GM18498 (cell line): ENCODE results near the gene PPP1R8.
"Not testable (repeated sequence)": the region's sequence is repeated elsewhere in the genome, so short reads cannot be mapped to it uniquely, and the experiment has no call there.

Experiments used
- ATAC-seq: cut with Tn5 transposase; IDR thresholded peaks from one replicate; pipeline ENCODE4 v1.9.1; 2021; ENCODE audit warnings: mild to moderate bottlenecking, moderate library complexity; ENCODE audit not compliant: unreplicated experiment

PPP1R8 gene

DNA sequence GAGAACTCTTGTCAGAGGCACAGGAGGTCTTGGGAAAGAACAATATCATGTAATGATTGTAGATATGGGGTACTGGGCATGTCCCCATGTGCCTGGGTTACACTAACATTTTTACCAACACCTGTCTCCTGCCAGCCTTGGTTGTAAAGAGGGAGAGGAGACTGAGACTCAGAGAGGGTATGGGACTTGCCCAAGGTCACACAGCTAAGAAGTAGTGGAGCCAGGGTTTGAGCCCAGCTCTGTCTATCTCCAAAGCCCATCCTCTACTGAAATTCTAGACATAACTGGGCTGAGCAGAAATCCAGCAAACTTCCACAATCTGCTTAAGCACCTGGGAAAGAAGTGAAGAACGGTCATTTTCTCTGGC lies 39.1 kb downstream of the PPP1R8 start:
- no peak for ATAC-seq

DNA sequence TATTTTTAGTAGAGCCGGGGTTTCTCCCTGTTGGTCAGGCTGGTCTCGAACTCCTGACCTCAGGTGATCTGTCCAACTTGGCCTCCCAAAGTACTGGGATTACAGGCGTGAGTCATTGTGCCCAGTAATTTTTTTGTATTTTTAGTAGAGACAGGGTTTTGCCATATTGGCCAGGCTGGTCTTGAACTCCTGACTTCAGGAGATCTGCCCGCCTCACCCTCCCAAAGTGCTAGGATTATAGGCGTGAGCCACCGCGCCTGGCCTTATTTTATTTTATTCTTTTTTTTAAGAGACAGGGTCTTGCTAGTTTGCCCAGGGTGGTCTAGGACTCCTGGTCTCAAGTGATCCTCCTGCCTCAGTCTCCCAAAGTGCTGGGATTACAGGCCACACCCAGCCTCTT lies 40.5 kb downstream of the PPP1R8 start:
- ATAC-seq, result not testable (repeated sequence)

DNA sequence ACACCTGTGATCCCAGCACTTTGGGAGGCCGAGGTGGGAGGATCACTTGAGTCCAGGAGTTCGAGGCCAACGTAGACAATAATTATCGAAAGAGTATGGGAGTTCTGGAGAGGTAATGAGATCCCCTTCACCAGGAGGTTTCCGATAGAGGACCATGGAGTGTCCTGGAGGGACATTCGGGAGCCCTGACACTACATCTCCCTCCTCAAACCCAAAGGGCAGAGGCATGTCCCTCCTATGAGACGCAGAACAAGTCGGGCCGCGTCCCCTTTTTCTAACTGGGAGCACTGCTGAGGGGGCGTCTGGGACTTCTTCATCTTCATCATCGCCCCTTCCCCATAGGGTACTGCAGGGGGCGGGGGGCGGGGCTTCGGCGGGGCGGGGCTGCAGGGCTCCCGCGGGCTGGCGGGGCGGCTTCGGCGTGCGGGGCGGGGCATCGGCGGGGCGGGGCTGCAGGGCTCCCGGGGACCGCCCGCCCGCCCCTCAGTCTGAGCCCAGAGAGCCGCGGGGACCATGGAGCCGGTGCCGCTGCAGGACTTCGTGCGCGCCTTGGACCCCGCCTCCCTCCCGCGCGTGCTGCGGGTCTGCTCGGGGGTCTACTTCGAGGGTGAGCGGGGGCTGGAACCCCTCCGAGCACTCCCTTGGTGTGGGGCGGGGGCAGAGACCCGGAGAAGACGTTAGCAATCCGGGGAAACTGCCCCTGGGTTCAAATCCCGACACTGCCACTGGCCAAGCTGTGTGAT lies 41.6 kb downstream of the PPP1R8 start, which contains the start of gene THEMIS2:
TSS of gene THEMIS2 (plus strand) at position 486 of the 743 bp plus-strand sequence. CDS start at position 514, 28 bp downstream.
- ATAC-seq, result no peak

DNA sequence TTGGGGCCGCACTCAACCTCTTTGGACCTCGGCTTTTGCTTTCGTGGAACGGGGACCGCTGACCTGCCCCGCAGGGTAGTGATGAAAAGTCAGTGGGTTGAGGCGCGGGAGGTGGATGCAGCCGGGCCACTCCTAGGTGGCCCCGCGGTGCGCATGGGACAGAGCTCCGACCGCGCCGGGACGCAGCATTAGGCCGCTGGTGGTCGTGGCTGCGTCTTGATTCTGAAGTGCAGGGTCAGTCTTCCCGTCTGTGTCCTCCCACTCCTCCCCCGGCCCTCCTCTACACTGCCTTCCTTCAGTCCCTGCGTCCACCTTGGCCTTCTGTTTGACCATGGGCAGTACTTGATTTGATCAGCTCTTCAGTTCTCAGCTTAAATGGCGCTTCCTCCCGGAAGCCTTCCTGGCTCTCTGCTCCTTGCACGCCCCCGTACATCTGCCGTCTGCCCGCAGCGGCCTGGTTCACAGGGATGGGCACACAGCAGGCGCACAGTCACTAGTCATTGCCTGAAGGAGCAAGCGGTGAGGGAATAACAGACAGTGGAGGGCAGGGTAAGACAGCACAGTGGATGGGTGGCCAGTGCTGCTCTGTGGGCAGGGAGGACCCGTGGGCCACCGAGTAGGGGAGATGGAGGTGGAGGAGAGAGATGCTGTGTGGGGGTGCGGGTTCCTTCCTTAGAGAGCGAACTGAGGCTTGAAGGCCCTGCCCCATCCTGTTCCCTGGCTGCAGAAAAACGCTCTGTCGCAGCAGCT lies 42.4 kb downstream of the PPP1R8 start:
- ATAC-seq, result no peak

DNA sequence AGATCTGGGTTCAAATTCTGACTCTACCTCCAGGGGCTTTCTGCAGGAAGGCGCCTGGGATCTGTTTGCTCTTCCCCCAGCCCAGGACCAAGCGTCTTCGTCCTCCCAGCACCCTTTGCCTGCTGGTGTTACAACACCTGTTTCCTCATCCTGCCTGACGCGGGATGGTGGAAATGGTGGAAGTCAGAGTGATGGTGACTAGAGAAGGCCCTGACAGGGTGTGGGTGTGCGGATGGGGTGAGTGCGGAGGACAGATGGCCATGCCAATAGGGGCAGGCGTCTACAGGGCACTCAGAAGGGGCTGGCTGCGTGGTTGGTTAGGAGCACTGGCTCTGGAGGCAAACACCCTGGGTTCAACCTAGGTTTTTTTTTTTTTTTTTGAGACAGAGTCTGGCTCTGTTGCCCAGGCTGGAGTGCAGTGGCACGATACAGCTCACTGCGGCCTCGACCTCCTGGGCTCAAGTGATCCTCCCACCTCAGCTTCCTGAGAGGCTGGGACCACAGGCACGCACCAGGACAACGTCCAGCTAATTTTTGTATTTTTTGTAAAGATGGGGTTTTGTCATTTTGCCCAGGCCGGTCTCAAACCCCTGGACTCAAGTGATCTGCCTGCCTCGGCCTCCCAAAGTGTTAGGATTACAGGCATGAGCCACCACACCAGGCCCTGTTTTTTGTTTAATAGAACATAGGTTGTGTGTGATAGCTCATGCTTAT lies 43.2 kb downstream of the PPP1R8 start:
- ATAC-seq, result no peak

DNA sequence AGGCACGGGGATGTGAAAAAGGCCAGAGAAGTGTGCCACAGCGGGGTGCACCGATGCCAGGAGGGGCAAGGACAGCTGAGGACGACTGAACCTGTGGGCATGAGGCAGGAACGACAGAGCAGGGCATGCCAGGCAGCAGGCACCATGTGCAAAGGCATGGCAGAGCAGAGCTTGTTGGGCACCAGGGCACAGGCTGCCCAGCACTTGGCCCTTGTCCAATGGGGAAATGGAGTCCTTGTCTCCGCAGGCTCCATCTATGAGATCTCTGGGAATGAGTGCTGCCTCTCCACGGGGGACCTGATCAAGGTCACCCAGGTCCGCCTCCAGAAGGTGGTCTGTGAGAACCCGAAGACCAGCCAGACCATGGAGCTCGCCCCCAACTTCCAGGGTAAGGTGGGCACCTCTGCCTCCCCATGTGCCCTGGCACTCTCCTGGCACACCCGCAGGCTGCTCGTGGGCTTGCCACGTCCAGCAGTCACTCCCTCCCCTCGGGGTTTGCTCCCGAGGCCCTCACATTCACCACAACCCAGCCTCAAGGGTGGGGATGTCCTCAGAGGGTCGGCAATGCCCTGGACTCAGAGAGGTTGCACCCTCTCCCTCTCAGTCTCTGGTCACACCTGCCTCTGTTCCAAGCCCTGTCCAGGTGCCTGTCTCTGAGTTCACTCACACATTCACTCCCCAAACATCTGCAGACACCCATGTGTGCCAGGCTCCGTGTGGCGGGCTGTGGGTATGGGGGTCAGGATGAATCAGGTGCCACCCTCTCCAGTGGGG lies 45.9 kb downstream of the PPP1R8 start:
- ATAC-seq, result no peak

DNA sequence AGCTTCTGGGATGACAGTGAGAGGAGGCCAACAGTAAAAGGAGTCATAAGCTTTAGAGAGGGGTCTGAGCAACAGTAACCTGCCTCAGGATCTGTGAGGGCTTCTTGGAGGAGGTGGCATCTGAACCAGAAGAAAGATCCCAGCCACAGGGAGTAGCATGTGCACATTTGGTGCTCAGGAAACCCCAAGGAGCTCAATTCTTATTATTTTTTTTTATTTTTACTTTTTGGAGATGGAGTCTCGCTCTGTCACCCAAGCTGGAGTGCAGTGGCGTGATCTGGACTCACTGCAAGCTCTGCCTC lies 46.5 kb downstream of the PPP1R8 start:
- no peak for ATAC-seq

DNA sequence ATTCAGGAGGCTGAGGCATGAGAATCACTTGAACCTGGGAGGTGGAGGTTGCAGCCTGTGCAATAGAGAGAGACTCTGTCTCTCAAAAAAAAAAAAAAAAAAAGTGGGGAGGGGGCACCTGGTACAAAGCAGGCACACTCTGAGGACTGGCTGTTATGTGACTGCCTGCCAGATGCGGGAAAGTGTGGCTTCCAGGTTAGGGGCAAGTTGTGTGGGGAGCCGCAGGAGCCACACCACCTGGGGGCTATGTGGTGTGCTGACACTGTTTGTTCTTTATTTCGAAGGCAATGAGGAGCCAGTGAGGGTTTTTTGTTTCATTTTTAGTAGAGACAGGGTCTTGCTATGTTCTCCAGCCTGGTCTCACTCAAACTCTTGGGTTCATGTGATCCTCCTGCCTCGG lies 47.5 kb downstream of the PPP1R8 start:
- no peak for ATAC-seq

DNA sequence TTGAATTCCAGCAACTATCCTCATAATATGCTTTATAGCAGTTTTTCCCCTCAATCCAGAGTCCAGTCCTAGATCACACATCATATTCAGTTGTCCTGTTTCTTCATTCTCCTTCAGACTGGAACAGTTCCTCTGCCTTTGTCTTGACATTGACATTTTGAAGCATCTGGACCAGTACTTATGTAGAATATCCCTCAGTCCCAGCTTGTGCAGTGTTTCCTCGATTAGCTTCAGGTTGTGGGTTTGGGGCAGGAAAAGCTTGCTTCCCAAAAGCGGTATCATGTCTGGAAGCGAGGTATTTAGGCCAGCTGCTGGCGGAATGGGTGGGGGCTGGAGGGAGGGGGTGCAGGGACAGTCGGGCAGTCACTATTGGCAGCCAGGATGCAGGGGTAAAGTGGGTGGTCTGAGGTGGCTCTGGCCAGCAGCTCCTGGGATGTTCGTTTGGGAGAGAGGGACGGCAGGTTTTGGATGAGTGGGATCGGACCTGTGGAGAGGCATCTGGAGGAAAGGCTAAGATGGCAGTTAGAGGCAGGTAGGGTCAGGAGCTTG lies 48.3 kb downstream of the PPP1R8 start:
- ATAC-seq, result no peak

DNA sequence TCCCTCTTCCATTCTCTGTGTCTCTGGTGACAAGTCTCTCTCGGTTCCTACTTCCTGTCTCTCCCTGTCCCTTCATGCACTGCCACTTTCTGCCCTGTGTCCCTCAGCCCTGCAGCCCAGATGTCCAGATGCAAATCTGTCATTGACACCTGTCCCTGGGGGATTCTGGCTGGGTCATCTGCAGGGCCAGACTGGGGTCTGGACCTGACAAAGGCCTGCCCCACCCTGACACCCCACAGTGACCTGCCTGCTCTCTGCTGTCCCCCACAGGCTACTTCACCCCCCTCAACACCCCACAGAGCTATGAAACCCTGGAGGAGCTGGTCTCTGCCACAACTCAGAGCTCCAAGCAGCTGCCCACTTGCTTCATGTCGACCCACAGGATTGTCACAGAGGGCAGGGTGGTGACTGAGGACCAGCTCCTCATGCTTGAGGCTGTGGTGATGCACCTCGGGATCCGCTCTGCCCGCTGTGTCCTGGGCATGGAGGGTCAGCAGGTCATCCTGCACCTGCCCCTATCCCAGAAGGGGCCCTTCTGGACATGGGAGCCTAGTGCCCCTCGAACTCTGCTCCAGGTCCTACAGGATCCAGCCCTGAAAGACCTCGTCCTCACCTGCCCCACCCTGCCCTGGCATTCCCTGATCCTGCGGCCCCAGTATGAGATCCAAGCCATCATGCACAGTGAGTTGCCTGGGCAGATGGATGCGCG lies 48.9 kb downstream of the PPP1R8 start:
- no peak for ATAC-seq

DNA sequence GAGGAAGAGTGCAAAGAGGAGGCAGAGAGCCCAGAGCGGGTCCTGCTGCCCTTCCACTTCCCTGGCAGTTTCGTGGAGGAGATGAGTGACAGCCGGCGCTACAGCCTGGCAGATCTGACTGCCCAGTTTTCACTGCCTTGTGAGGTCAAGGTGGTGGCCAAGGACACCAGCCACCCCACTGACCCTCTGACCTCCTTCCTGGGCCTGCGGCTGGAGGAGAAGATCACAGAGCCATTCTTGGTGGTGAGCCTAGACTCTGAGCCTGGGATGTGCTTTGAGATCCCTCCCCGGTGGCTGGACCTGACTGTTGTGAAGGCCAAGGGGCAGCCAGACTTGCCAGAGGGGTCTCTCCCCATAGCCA lies 51.9 kb downstream of the PPP1R8 start:
- no peak for ATAC-seq

DNA sequence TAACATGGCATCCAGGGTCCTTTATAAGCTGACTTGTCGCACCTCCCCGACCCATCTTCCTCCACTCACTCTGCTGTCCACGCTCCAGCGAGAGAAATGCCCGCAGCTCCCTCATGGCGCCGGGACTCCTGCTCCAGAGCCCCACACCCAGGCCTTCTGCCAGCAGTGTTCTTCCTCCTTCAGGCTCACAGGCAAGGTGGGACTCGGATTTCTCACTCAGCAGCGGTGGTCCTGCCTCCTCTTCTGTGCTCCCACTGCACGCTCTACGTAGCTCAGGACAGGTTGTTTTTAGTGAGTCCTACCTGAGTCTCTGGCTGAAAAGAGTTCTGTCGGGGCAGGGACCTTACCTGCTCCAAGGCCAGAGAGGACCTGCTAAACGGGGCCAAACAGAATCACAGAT lies 53.0 kb downstream of the PPP1R8 start:
- no peak for ATAC-seq

DNA sequence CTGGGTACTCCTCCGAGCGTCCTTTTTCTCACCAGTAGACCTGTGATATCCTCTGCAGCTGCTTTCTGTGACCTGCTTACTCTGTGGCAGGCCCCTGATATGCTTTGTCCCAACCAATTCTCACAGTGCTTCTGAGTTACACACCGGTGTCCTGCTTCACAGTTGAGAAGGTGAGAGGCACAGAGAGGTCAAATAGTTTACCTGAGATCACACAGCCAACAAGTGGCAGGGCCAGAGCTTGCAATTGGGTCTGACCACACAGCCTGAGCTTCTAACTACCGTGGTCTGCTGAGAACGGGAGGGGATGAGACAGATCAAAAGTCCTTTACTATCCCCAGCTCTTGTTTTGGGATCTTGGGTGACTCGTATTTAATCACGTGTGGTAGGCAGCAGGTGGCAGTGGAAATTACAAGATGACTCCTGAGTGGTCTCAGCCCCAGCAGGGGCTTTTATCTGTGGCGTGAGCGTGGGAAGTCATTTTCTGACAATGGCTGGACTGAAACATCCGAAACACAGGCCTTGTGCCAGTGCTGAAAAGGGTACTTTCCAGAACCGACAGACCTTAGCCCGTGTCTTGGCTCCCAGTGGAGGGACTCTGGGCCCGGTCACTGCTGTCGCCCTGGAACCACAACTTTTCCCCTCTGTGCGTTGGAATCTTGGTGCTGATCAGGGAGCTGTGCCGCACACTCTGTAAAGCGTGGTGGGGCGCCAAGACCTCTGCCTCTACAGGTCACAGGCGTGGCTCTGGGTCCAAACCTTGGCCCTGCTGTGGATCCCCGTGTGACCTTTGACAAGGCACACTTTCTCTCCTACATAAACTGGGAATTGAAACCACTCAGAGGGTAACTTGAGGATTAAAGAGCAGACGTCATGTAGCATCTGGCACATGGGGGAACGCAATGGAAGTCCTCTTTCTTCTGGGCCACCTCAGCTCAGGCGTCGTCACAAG lies 53.7 kb downstream of the PPP1R8 start:
- peak; percentile 44 for ATAC-seq

DNA sequence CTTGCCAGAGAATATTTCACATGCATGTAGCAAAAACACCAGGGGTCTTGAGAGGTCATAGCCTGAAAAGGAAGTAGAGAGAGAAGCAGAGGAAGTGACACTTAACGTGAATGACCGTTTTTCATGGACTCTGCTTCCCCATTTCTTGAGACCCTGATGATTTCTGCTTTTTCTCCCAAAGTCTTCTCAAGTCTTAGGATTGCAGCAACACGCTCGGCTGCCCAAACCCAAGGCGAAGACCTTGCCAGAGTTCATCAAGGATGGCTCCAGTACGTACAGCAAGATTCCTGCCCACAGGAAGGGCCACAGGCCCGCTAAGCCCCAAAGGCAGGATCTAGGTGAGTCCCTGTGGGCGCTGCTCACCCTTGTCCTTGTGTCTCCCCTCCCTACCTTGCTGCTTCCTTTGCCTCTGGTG lies 54.5 kb downstream of the PPP1R8 start:
- ATAC-seq, result no peak

DNA sequence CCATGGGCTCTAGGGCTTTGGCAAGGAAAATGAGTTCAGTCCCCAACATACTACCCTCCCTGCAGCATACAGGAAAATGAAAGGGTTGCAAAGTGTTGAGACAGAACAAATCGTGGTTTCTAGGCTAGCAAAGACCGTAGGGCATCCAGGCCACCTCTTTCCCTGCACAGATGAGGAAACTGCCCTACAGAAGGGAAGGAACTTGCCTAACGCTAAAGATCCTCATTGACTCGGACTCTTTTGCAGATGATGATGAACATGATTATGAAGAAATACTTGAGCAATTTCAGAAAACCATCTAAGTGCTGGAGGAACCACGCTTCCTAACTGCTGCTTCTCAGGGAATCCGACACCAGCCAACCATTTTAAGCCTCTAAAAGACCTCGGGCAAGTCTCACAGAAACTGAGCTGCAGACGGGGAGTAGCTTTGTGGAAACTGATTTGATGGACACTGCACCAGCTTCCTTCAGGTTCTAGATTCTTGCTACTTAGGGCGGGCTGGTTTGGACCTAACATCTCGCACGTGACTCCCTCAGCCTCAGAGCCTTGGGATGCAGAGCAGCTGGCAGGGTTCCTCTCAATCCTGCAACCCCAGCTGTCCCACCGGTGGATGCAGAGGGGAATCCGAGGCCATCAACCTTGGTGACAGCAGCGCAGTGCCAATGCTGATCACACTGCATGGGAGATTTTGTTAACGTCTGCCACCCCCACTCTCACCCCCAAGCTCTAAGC lies 55.2 kb downstream of the PPP1R8 start:
- ATAC-seq, result no peak

DNA sequence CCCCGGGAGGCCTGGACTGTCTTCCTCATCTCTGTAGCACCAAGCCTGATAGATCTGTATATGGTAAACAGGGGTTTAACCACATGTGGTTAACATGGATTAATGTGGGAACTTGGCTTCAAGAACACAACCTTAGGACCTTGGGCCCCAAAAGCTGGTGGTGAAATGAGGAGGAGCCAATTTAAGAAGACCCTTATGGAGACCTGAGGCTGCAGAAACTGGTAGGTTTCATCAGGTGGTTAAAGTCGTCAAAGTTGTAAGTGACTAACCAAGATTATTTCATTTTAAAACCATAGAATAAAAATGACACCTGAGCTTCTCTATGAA lies 55.7 kb downstream of the PPP1R8 start:
- no peak for ATAC-seq

DNA sequence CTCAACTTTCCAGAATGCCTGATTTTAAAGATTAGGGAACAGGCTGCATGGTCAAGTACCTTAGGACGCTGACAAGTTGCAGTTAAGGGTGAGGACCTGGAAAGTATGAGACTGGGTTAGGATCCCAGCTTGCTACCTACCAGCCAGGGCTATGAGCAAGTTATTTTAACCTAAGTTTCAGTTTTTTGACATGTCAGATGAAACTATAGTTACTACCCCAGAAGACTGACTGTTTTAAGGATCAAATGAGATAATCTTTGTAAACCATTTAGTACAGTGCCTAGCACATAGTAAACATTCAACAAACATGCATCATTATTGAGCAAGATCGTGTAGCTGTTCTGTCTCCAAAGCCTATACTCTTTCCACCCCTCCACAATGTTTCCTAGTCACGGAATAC lies 56.2 kb downstream of the PPP1R8 start:
- ATAC-seq, result no peak

DNA sequence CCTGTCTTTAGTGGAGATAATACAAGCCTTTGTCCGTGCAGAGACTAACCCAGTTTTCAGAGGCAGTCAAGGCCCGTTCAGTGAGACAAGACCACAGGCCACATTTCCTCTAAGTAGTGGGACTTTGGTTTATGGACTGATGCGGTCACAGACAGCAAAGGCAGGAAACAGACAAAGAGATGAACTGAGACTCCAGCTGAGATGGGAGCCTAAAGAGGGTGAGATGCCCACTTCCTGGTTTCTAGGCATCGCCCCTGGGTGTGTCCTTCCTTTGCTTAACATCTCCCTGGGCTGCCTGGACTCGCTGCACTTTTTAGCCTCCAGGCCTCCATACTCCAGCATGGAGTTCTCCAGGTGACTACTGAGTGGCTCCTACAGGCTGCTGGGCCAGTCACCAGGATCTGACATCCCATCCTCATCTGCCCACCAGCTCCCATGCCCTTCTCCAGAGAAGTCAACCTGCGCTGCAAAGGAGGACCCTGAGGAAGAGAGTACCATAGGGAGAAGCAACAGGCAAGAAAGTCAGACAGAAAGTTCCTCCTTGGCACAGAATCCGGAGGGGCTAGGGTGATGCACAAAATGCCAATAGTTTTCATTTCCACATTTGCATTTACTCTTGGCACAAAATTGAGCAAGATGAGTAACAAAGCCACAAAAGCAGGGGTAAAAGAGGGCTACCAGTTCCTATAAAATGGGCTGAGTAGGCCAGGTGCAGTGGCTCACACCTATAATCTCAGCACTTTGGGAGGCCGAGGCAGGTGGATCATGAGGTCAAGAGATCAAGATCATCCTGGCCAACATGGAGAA lies 56.8 kb downstream of the PPP1R8 start:
- no peak for ATAC-seq
